Stimulated activated CD4-positive, alpha-beta T cell treated with anti-CD3 and anti-CD28 coated beads, TNF-alpha, amount 100 ng/mL, for 48 hours (primary cell): ENCODE measurements around the gene ANO4.

ENCODE experiments used
- DNase-seq, 3 donors: peaks; one replicate each; pipeline ENCODE4 v3.0.0-alpha.2; 2020; ENCODE audit warnings: low read depth in 3 of 3

The ANO4 gene

GRCh38 chr12:100794441-100795173 lies at the start of gene ANO4:
Gene ANO4 (plus strand): TSS chr12:100794776. CDS start chr12:100901786, 107,010 bp downstream.
- no peak for DNase-seq

GRCh38 chr12:100745378-100746071 lies 49.1 kb upstream of the ANO4 start:
- DNase-seq: no peak

- DNase-seq: no peak
These were observed 41.7 kb upstream of the ANO4 start for GRCh38 chr12:100752841-100753240.

GRCh38 chr12:100753837-100754236 lies 40.7 kb upstream of the ANO4 start:
- no peak for DNase-seq

- no peak for DNase-seq
These were observed 39.4 kb upstream of the ANO4 start for GRCh38 chr12:100755186-100755585.

GRCh38 chr12:100758083-100758482 lies 36.5 kb upstream of the ANO4 start:
- no peak for DNase-seq

- no peak for DNase-seq
These were observed 27.2 kb upstream of the ANO4 start for GRCh38 chr12:100767371-100767770.

- DNase-seq: no peak
These were observed 26.6 kb upstream of the ANO4 start for GRCh38 chr12:100767950-100768349.

- DNase-seq: no peak
These were observed 15.5 kb upstream of the ANO4 start for GRCh38 chr12:100778967-100779590.

GRCh38 chr12:100789146-100789545 lies 5.4 kb upstream of the ANO4 start:
- DNase-seq: no peak

- no peak for DNase-seq
These were observed 4.6 kb upstream of the ANO4 start for GRCh38 chr12:100789975-100790374.

GRCh38 chr12:100790552-100790951 lies 4.0 kb upstream of the ANO4 start:
- DNase-seq: no peak

- DNase-seq: no peak
These were observed 1.4 kb upstream of the ANO4 start for GRCh38 chr12:100793182-100793581.

- no peak for DNase-seq
These were observed 711 bp downstream of the ANO4 start for GRCh38 chr12:100795174-100795799.

- no peak for DNase-seq
These were observed 1.2 kb downstream of the ANO4 start for GRCh38 chr12:100795800-100796179.

- DNase-seq: no peak
These were observed 2.0 kb downstream of the ANO4 start for GRCh38 chr12:100796621-100797020.

GRCh38 chr12:100797246-100797645 lies 2.7 kb downstream of the ANO4 start:
- DNase-seq: no peak

GRCh38 chr12:100797786-100798185 lies 3.2 kb downstream of the ANO4 start:
- no peak for DNase-seq

- DNase-seq: no peak
These were observed 3.9 kb downstream of the ANO4 start for GRCh38 chr12:100798286-100799160.

GRCh38 chr12:100799770-100800169 lies 5.2 kb downstream of the ANO4 start:
- DNase-seq: no peak

- no peak for DNase-seq
These were observed 6.1 kb downstream of the ANO4 start for GRCh38 chr12:100800723-100801122.
